ENCODE measurements around the gene SHISA7. TPM values are rescaled to one million over a fixed set of nuclear protein-coding genes. Genes with fewer than 3 reads are reported as not detected.

The SHISA7 gene
- total RNA-seq, 4 donors from 2014 or later, result not detected

DNA sequence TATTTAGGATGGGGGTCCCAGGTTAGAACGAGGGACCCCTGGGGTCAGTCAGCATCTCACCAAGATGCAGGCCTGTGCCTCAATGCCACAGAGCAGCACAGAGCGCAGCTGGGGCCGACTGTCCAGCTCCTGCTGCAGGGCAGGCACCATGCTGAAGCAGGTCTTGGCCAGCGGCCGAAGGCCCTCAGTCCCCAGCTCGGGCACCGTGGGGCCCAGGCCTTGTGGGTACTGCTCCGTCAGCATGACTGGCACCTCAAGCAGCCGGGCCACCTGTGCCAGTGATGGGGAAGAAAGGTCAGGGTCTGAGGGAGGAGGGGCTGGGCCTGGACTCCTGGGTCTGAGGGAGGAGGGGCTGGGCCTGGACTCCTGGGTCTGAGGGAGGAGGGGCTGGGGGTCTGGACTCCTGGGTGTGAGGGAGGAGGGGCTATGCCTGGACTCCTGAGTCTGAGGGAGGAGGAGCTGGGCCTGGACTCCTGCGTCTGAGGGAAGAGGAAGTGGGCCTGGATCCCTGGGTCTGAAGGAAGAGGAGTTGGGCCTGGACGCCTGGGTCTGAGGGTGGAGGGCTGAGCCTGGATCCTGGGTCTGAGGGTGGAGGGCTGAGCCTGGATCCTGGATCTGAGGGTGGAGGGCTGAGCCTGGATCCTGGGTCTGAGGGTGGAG, 12.6 kb upstream of the SHISA7 start:
- intact Hi-C loops (cut with DNase I; ENCODE audit: low total_unique reads), result no loop called here
- Histone ChIP-seq H3K27me3 (peaks cover 15 to 21% (median 18%) of the 10 kb centered on the region in 3 donors), H3K4me3 (no peak overlapping the region), H3K36me3 (no peaks in the 10 kb centered on the region), H3K4me1 (peaks cover 9 to 15% of the 10 kb centered on the region in 2 donors), H3K27ac (no peak overlapping the region), H3K9me3 (no peaks in the 10 kb centered on the region)
- DNase-seq, result no peak
- TF ChIP-seq, protein P1, sequence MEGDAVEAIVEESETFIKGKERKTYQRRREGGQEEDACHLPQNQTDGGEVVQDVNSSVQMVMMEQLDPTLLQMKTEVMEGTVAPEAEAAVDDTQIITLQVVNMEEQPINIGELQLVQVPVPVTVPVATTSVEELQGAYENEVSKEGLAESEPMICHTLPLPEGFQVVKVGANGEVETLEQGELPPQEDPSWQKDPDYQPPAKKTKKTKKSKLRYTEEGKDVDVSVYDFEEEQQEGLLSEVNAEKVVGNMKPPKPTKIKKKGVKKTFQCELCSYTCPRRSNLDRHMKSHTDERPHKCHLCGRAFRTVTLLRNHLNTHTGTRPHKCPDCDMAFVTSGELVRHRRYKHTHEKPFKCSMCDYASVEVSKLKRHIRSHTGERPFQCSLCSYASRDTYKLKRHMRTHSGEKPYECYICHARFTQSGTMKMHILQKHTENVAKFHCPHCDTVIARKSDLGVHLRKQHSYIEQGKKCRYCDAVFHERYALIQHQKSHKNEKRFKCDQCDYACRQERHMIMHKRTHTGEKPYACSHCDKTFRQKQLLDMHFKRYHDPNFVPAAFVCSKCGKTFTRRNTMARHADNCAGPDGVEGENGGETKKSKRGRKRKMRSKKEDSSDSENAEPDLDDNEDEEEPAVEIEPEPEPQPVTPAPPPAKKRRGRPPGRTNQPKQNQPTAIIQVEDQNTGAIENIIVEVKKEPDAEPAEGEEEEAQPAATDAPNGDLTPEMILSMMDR (IDR thresholded peaks at IDR 0.05 in 4 of 5, conservative IDR thresholded peaks at IDR 0.05 in 1 of 5), result no peak
- TF ChIP-seq POLR2A (IDR thresholded peaks at IDR 0.05), result no peak
- in situ Hi-C loops (cut with MboI; ENCODE audit: low sequenced_read_pairs in 4 of 4), result no loop called here
- ATAC-seq, result no peak

DNA sequence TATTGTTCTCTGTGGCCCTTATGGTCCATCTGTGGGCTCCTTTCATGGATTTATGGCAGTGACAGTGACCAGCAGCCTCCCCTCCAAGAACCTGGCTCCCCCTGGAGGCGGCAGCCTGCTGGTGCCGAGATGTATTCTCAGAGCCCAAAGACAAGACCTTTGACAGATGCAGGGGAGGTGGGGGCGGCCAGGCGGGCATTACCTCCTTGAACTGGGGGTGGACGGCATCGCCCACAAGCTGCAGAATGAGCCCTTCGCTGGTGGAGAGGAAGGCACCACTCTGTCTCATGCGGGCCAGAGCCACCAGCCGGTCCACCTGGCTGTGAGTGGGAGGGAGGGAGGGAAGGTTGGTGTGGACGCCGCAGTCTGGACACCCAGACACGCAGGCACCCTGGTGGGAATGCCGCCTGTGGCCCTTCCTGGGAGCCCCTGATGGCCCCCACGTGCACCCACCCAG, 11.7 kb upstream of the SHISA7 start:
- no peak overlapping the region for H3K27ac ChIP-seq
- intact Hi-C loops (cut with DNase I; ENCODE audit: low total_unique reads), result no loop called here
- H3K36me3 ChIP-seq, result no peaks in the 10 kb centered on the region
- no peak overlapping the region for H3K4me3 ChIP-seq
- peaks cover 3 to 11% of the 10 kb centered on the region in 2 donors for H3K4me1 ChIP-seq
- ATAC-seq (no peak), DNase-seq (no peak)
- H3K9me3 ChIP-seq, result no peaks in the 10 kb centered on the region
- in situ Hi-C loops (cut with MboI; ENCODE audit: low sequenced_read_pairs in 4 of 4), result no loop called here
- peaks cover 21 to 25% (median 22%) of the 10 kb centered on the region in 3 donors for H3K27me3 ChIP-seq
- no peak for TF ChIP-seq POLR2A (IDR thresholded peaks at IDR 0.05)
- TF ChIP-seq, protein P1 (IDR thresholded peaks at IDR 0.05 in 4 of 5, conservative IDR thresholded peaks at IDR 0.05 in 1 of 5), result peak in 3 of 5 experiments; percentile 33 to 41 (median 38)

DNA sequence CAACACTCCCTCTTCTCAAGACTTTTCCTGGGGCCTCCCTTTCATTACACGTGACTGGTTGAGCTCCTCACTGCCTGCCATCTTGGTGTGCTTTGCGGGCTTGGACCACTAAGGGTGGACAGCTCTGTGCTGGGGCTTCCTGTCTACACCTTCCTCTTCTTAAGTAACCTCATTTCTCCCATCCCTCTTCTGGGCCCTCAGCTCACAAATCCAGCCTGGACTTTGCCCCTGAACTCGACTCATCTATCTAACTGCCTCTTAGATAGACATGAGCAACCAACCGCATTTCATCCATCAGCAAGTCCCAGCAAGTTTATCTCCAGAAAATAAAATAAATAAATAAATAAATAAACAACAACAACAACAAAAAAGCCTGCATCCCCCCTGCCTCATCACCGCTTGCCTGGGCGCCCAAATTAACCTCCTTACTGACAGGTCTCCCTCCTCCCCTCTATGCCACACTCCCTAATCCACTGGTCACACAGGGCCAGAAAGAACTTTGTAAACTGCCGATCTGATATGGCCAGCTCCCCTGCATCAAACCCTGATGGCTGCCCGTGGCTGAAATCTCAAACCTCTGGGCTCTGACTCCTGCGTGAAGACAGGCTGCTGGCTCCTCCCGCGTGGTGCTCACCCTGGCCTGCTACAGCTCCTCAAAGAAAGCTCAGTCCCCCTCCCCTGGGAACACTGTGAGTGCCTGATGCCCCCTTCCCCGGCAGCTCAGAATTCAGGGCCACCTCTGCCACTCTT, 10.6 kb upstream of the SHISA7 start:
- TF ChIP-seq, protein P1 (IDR thresholded peaks at IDR 0.05 in 4 of 5, conservative IDR thresholded peaks at IDR 0.05 in 1 of 5), result no peak
- no peak for TF ChIP-seq POLR2A (IDR thresholded peaks at IDR 0.05)
- DNase-seq (no peak), ATAC-seq (no peak)
- Histone ChIP-seq H3K27ac (no peak overlapping the region), H3K36me3 (no peaks in the 10 kb centered on the region), H3K9me3 (no peaks in the 10 kb centered on the region), H3K4me1 (peaks cover 3 to 11% of the 10 kb centered on the region in 2 donors), H3K4me3 (no peak overlapping the region), H3K27me3 (peaks cover 27 to 33% (median 31%) of the 10 kb centered on the region in 3 donors)
- intact Hi-C loops (cut with DNase I; ENCODE audit: low total_unique reads) (no loop called here), in situ Hi-C loops (cut with MboI; ENCODE audit: low sequenced_read_pairs in 4 of 4) (no loop called here)

DNA sequence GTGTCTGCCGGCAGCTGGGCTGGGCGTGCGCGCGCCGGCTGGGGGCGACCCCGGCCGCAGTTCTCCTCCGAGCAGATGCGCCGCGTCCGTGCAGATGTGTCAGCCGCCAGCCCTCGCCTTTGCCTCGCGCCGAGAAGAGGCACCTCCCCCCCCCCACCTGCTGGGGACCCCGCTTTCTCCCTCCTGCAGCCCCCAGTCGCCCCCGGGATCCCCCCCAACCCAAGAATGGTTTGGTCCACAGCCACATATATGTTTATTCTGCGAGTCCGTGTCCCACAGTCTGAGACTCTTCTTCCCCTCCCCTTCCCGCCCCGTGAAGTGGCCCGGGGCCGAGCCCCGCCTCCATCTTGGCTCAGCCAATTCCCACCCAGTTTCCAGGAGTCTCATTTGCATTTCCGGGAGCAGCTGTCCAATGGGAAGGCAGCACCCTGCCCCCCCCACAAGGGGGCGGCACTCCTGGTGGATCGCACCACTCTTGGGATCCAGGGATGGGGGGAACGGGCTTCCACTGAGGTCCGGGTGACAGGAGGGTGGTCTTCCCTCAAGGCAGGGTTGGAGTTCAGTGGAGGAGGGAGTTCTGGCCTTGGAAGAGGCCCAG, 9.7 kb upstream of the SHISA7 start:
- TF ChIP-seq, protein P1 (IDR thresholded peaks at IDR 0.05 in 4 of 5, conservative IDR thresholded peaks at IDR 0.05 in 1 of 5), result peak in 1 of 5 experiments; percentile 29
- TF ChIP-seq POLR2A (IDR thresholded peaks at IDR 0.05), result no peak
- in situ Hi-C loops (cut with MboI; ENCODE audit: low sequenced_read_pairs in 4 of 4), result no loop called here
- peaks cover 27 to 33% (median 31%) of the 10 kb centered on the region in 3 donors for H3K27me3 ChIP-seq
- no peaks in the 10 kb centered on the region for H3K36me3 ChIP-seq
- H3K4me1 ChIP-seq, result peaks cover 3 to 11% of the 10 kb centered on the region in 2 donors
- H3K9me3 ChIP-seq, result no peaks in the 10 kb centered on the region
- H3K27ac ChIP-seq, result no peak overlapping the region
- intact Hi-C loops (cut with DNase I; ENCODE audit: low total_unique reads), result no loop called here
- peak overlapping the region in 1 of 4 donors; percentile 19 for H3K4me3 ChIP-seq
- DNase-seq (peak; percentile 35 to 71), ATAC-seq (peak; percentile 82 to 93)
